SU-DHL-6 (cell line): Measurements from ENCODE around the gene MIF.
"Not testable (repeated sequence)": the region's sequence is repeated elsewhere in the genome, so short reads cannot be mapped to it uniquely, and the experiment has no call there.

Source experiments
- H2AFZ ChIP-seq: fragments of 200-600 bp; sonication (generic); 2 replicates; pipeline ENCODE4 v1.6.1; 2014; ENCODE audit warnings: low read depth, mild to moderate bottlenecking, moderate library complexity, mixed read lengths, antibody characterized with exemption, low read length; ENCODE audit not compliant: severe bottlenecking
- H3F3A ChIP-seq: fragments of 200-600 bp; shearing (Covaris generic); 2 replicates; pipeline ENCODE4 v1.6.0; 2016; ENCODE audit warnings: antibody characterized with exemption, mild to moderate bottlenecking; ENCODE audit not compliant: insufficient read depth
- H3K27ac ChIP-seq: fragments of 200-600 bp; sonication (generic); 2 replicates; pipeline ENCODE4 v1.5.1; 2016; ENCODE audit warnings: low read depth, mild to moderate bottlenecking, low read length, moderate library complexity, mixed read lengths
- H3K27me3 ChIP-seq: fragments of 200-600 bp; sonication (generic), shearing (Covaris generic); 2 replicates; pipeline ENCODE4 v1.6.0; 2014; ENCODE audit warnings: mild to moderate bottlenecking, low read length
- H3K36me3 ChIP-seq: fragments of 200-600 bp; sonication (generic); 2 replicates; pipeline ENCODE4 v1.6.1; 2014; ENCODE audit warnings: mild to moderate bottlenecking, low read length, mixed read lengths
- H3K4me2 ChIP-seq: fragments of 300-600, 200-600 bp; shearing (Covaris generic), sonication (generic); 2 replicates; pipeline ENCODE4 v1.6.0; 2014; ENCODE audit warnings: low read length, low read depth, mild to moderate bottlenecking; ENCODE audit not compliant: poor library complexity, severe bottlenecking
- H3K4me3 ChIP-seq: fragments of 200-600 bp; sonication (generic); 2 replicates; pipeline ENCODE4 v1.5.1; 2014; ENCODE audit warnings: antibody characterized with exemption, low read length, mild to moderate bottlenecking, mixed read lengths; ENCODE audit not compliant: insufficient read depth, poor library complexity, severe bottlenecking
- H3K79me2 ChIP-seq: fragments of 200-600 bp; sonication (generic); 2 replicates; pipeline ENCODE4 v1.6.1; 2014; ENCODE audit warnings: mild to moderate bottlenecking, low read length, moderate library complexity; ENCODE audit not compliant: insufficient read depth
- H3K9ac ChIP-seq: fragments of 200-600 bp; sonication (generic); 2 replicates; pipeline ENCODE4 v1.7.0; 2014; ENCODE audit warnings: mild to moderate bottlenecking, low read length
- H3K9me2 ChIP-seq: fragments of 200-600 bp; sonication (generic); replicated peaks from 2 replicates; pipeline ENCODE4 v1.6.1; 2014; ENCODE audit warnings: low read length; ENCODE audit not compliant: insufficient read depth
- H3K9me3 ChIP-seq: fragments of 200-600 bp; sonication (generic); 2 replicates; pipeline ENCODE4 v1.6.1; 2014; ENCODE audit warnings: low read length, mixed read lengths; ENCODE audit not compliant: insufficient read depth
- H4K20me1 ChIP-seq: fragments of 200-600 bp; sonication (generic); 2 replicates; pipeline ENCODE4 v1.6.1; 2014; ENCODE audit warnings: low read depth, mild to moderate bottlenecking, antibody characterized with exemption, low read length, moderate library complexity, mixed read lengths
- CTCF ChIP-seq: fragments of 200-600 bp; sonication (generic); IDR thresholded peaks from one replicate; pipeline ENCODE4 v1.5.1; 2017; ENCODE audit warnings: antibody characterized with exemption, mild to moderate bottlenecking, low read length, moderate library complexity; ENCODE audit not compliant: insufficient read depth, poor library complexity, severe bottlenecking
- EZH2phosphoT487 ChIP-seq: fragments of 200-600 bp; sonication (generic), shearing (Covaris generic); conservative IDR thresholded peaks from 2 replicates; pipeline ENCODE4 v1.6.1; 2018; ENCODE audit warnings: mild to moderate bottlenecking, antibody characterized with exemption, low read length, moderate library complexity, mixed read lengths

The MIF gene

GRCh38 chr22:23899042-23899745 is 5.0 kb downstream of the MIF start:
- Histone ChIP-seq H3K9ac (no peak overlapping the region), H4K20me1 (peaks cover 4% of the 10 kb centered on the region; the same call in 1 of the 2 replicates), H3K4me2 (no peak overlapping the region), H3K9me2 (no peaks in the 10 kb centered on the region), H3F3A (peaks cover 23% of the 10 kb centered on the region; the same call in 1 of the 2 replicates), H3K27ac (no peak overlapping the region), H3K9me3 (peaks cover 5% of the 10 kb centered on the region; the same call in 1 of the 2 replicates), H3K79me2 (peaks cover 15% of the 10 kb centered on the region), H3K36me3 (peaks cover 9% of the 10 kb centered on the region; the same call in 1 of the 2 replicates), H2AFZ (no peak overlapping the region), H3K27me3 (no peaks in the 10 kb centered on the region), H3K4me3 (no peak overlapping the region)
- TF ChIP-seq CTCF (no peak), EZH2phosphoT487 (no peak)

- not testable (repeated sequence) for H2AFZ ChIP-seq, H3K9ac ChIP-seq, H3K27ac ChIP-seq, H3K9me3 ChIP-seq, H3K36me3 ChIP-seq, H3K27me3 ChIP-seq, H3K4me2 ChIP-seq, H3K4me3 ChIP-seq, H3K9me2 ChIP-seq, H4K20me1 ChIP-seq, H3K79me2 ChIP-seq
- H3F3A ChIP-seq, result peaks cover 23% of the 10 kb centered on the region; the same call in 1 of the 2 replicates
Measured at GRCh38 chr22:23900227-23900626, 6.0 kb downstream of the MIF start.

GRCh38 chr22:23901600-23901999 is 7.4 kb downstream of the MIF start:
- no peak overlapping the region for H2AFZ ChIP-seq
- peaks cover 23% of the 10 kb centered on the region; the same call in 1 of the 2 replicates for H3F3A ChIP-seq
- H4K20me1 ChIP-seq, result no peaks in the 10 kb centered on the region
- H3K9me2 ChIP-seq, result no peaks in the 10 kb centered on the region
- no peak overlapping the region for H3K27ac ChIP-seq
- no peaks in the 10 kb centered on the region for H3K36me3 ChIP-seq
- H3K27me3 ChIP-seq, result no peaks in the 10 kb centered on the region
- no peak overlapping the region for H3K4me2 ChIP-seq
- no peak overlapping the region for H3K9ac ChIP-seq
- peaks cover 5% of the 10 kb centered on the region; the same call in 1 of the 2 replicates for H3K9me3 ChIP-seq
- H3K79me2 ChIP-seq, result no peaks in the 10 kb centered on the region
- no peak for TF ChIP-seq CTCF
- TF ChIP-seq EZH2phosphoT487, result no peak
- no peak overlapping the region for H3K4me3 ChIP-seq

GRCh38 chr22:23903328-23903971 is 9.3 kb downstream of the MIF start:
- Histone ChIP-seq H3K9ac (no peak overlapping the region), H3K27me3 (no peaks in the 10 kb centered on the region), H3F3A (peaks cover 21% of the 10 kb centered on the region; the same call in 1 of the 2 replicates), H3K79me2 (no peaks in the 10 kb centered on the region), H3K9me2 (no peaks in the 10 kb centered on the region), H3K9me3 (peaks cover 5% of the 10 kb centered on the region; the same call in 1 of the 2 replicates), H3K36me3 (no peaks in the 10 kb centered on the region), H3K27ac (no peak overlapping the region), H3K4me3 (no peak overlapping the region), H2AFZ (no peak overlapping the region), H4K20me1 (no peaks in the 10 kb centered on the region), H3K4me2 (no peak overlapping the region)
- TF ChIP-seq EZH2phosphoT487, result no peak
- no peak for TF ChIP-seq CTCF
